Measurements from ENCODE around the gene CYB5R4. TPM values are rescaled to one million over a fixed set of nuclear protein-coding genes. Genes with fewer than 3 reads are reported as not detected.

Gene CYB5R4
- total RNA-seq, 1 experiment from 2014 or later, result 23.7 TPM

GRCh38 chr6:84013354-84013753 is 153.9 kb downstream of the CYB5R4 start:
- Mint-ChIP-seq H3K27ac (ENCODE audit: unreplicated experiment) (no peak overlapping the region), H3K9me3 (ENCODE audit: unreplicated experiment) (no peaks in the 10 kb centered on the region), H3K36me3 (ENCODE audit: insufficient read depth, unreplicated experiment) (no peaks in the 10 kb centered on the region), H3K27me3 (ENCODE audit: insufficient read depth, unreplicated experiment) (no peaks in the 10 kb centered on the region), H3K4me1 (ENCODE audit: low read depth, unreplicated experiment) (no peaks in the 10 kb centered on the region), H3K4me3 (ENCODE audit: unreplicated experiment) (no peak overlapping the region)
- intact Hi-C loops (cut with micrococcal nuclease; ENCODE audit: unreplicated experiment), result no loop called here
- H3K36me3 ChIP-seq (ENCODE audit: control insufficient read depth, insufficient read depth, low read length), result no peaks in the 10 kb centered on the region
- H3K9me3 ChIP-seq, result no peaks in the 10 kb centered on the region
- H3K4me3 ChIP-seq (ENCODE audit: low read depth, low read length), result no peak overlapping the region
- no peak for TF ChIP-seq CTCF (IDR thresholded peaks at IDR 0.05; ENCODE audit: insufficient read depth in 1 of 2, low read depth in 1 of 2, low read length in 1 of 2, severe bottlenecking in 1 of 2, unreplicated experiment in 1 of 2)
- POLR2A ChIA-PET, result interaction anchor here (0.6 kb wide), 1 partner anchor 51 kb away, joined by 3 read pairs; no protein-coding TSS in a partner anchor
- no peak for DNase-seq
- H3K4me1 ChIP-seq, result no peaks in the 10 kb centered on the region
- H3K27me3 ChIP-seq (replicated peaks; ENCODE audit: control insufficient read depth, insufficient read depth, low read length), result no peaks in the 10 kb centered on the region
- BruUV-seq (replicated peaks), result no TSS peak
- CTCF ChIA-PET, result no interaction called here

GRCh38 chr6:84013931-84014330 is 154.4 kb downstream of the CYB5R4 start:
- intact Hi-C loops (cut with micrococcal nuclease; ENCODE audit: unreplicated experiment), result no loop called here
- no TSS peak for BruUV-seq (replicated peaks)

GRCh38 chr6:84016029-84016428 is 156.5 kb downstream of the CYB5R4 start:
- no peaks in the 10 kb centered on the region for H3K27me3 Mint-ChIP-seq (ENCODE audit: insufficient read depth, unreplicated experiment)
- no peak for TF ChIP-seq CTCF (IDR thresholded peaks at IDR 0.05; ENCODE audit: insufficient read depth in 1 of 2, low read depth in 1 of 2, low read length in 1 of 2, severe bottlenecking in 1 of 2, unreplicated experiment in 1 of 2)
- Histone ChIP-seq H3K9me3 (no peaks in the 10 kb centered on the region), H3K4me3 (ENCODE audit: low read depth, low read length) (no peak overlapping the region), H3K4me1 (no peaks in the 10 kb centered on the region), H3K27me3 (replicated peaks; ENCODE audit: control insufficient read depth, insufficient read depth, low read length) (no peaks in the 10 kb centered on the region), H3K36me3 (ENCODE audit: control insufficient read depth, insufficient read depth, low read length) (no peaks in the 10 kb centered on the region)
- intact Hi-C loops (cut with micrococcal nuclease; ENCODE audit: unreplicated experiment), result no loop called here
- no peak overlapping the region for H3K4me3 Mint-ChIP-seq (ENCODE audit: unreplicated experiment)
- ChIA-PET CTCF (no interaction called here), POLR2A (no interaction called here)
- BruUV-seq (replicated peaks), result no TSS peak
- DNase-seq, result no peak
- H3K4me1 Mint-ChIP-seq (ENCODE audit: low read depth, unreplicated experiment), result no peaks in the 10 kb centered on the region
- H3K9me3 Mint-ChIP-seq (ENCODE audit: unreplicated experiment), result no peaks in the 10 kb centered on the region
- no peak overlapping the region for H3K27ac Mint-ChIP-seq (ENCODE audit: unreplicated experiment)
- H3K36me3 Mint-ChIP-seq (ENCODE audit: insufficient read depth, unreplicated experiment), result no peaks in the 10 kb centered on the region

More at GRCh38 chr6:84013931-84014330, 154.4 kb downstream of the CYB5R4 start:
- POLR2A ChIA-PET, result interaction anchor here (0.6 kb wide), 1 partner anchor 52 kb away, joined by 3 read pairs; no protein-coding TSS in a partner anchor
- no peaks in the 10 kb centered on the region for H3K4me1 ChIP-seq
- H3K36me3 ChIP-seq (ENCODE audit: control insufficient read depth, insufficient read depth, low read length), result no peaks in the 10 kb centered on the region
- DNase-seq, result no peak
- no peaks in the 10 kb centered on the region for H3K9me3 ChIP-seq
- TF ChIP-seq CTCF (IDR thresholded peaks at IDR 0.05; ENCODE audit: insufficient read depth in 1 of 2, low read depth in 1 of 2, low read length in 1 of 2, severe bottlenecking in 1 of 2, unreplicated experiment in 1 of 2), result no peak
- Mint-ChIP-seq H3K4me3 (ENCODE audit: unreplicated experiment) (no peak overlapping the region), H3K36me3 (ENCODE audit: insufficient read depth, unreplicated experiment) (no peaks in the 10 kb centered on the region), H3K9me3 (ENCODE audit: unreplicated experiment) (no peaks in the 10 kb centered on the region), H3K4me1 (ENCODE audit: low read depth, unreplicated experiment) (no peaks in the 10 kb centered on the region), H3K27me3 (ENCODE audit: insufficient read depth, unreplicated experiment) (no peaks in the 10 kb centered on the region), H3K27ac (ENCODE audit: unreplicated experiment) (no peak overlapping the region)
- H3K4me3 ChIP-seq (ENCODE audit: low read depth, low read length), result no peak overlapping the region
- CTCF ChIA-PET, result no interaction called here
- H3K27me3 ChIP-seq (replicated peaks; ENCODE audit: control insufficient read depth, insufficient read depth, low read length), result no peaks in the 10 kb centered on the region

Other genes starting within 250 kb of the CYB5R4 start
- gene SNAP91, start 150.6 kb upstream of the CYB5R4 start, total RNA-seq (2022), result not detected in 2 replicates
- gene RIPPLY2, start 6.3 kb upstream of the CYB5R4 start, total RNA-seq (2022), result not detected in 2 replicates
- gene MRAP2, start 174.1 kb downstream of the CYB5R4 start, total RNA-seq (2022), result 1.4 and 1.8 TPM in 2 replicates